ENCODE results near the gene BRCA1.
"Not testable (repeated sequence)": the region's sequence is repeated elsewhere in the genome, so short reads cannot be mapped to it uniquely, and the experiment has no call there.

The BRCA1 gene

DNA sequence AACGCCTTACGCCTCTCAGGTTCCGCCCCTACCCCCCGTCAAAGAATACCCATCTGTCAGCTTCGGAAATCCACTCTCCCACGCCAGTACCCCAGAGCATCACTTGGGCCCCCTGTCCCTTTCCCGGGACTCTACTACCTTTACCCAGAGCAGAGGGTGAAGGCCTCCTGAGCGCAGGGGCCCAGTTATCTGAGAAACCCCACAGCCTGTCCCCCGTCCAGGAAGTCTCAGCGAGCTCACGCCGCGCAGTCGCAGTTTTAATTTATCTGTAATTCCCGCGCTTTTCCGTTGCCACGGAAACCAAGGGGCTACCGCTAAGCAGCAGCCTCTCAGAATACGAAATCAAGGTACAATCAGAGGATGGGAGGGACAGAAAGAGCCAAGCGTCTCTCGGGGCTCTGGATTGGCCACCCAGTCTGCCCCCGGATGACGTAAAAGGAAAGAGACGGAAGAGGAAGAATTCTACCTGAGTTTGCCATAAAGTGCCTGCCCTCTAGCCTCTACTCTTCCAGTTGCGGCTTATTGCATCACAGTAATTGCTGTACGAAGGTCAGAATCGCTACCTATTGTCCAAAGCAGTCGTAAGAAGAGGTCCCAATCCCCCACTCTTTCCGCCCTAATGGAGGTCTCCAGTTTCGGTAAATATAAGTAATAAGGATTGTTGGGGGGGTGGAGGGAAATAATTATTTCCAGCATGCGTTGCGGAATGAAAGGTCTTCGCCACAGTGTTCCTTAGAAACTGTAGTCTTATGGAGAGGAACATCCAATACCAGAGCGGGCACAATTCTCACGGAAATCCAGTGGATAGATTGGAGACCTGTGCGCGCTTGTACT is at the start of gene BRCA1:
Gene BRCA1 (minus strand): TSS at position 232 of the 834 bp plus-strand sequence. CDS start 1,268 bp downstream, outside the sequence.
- peak; percentile 83 for DNase-seq (ENCODE audit: low read depth)

DNA sequence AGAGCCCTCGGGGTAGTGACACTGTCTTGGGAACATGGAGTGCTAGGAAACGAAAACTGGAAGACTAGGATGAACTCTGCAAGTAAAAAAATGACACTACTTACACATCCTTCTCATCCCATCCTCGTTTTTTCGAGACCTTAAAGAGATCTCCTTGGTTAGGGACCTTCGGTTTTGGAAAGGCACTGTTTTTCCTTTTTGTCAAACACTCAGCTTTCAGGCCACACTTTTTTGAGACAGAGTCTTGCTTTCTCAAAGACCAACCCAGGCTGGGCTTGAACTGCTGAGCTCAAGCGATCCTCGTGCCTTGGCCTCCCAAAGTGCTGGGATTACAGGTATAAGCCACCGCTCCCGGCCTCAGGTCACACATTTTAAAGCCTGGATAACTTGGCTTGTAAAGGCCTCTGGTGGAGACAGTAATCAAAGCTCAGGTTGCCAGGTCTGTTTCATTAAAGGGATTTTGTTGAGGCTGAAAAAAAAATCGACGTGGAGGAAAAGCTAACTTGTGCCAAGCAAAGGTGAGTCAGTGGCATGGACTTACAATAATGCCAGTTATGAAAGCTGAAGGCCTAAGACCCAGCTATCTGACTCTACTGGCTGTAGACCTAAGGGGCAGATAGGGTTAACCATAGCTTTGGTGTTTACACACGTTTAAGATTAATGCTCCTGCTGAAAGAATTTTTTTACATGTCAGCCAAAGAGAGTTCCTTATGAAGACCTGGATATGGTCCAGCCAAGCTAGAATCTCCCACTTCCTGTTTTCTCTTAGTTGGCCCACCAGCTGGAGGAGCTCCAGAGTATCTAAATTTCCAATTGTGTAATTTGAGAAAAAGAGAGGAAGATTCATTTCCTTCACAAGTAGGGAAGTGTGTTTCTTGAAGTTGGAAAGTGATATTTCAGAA is 46.7 kb upstream of the BRCA1 start:
- no peak for DNase-seq (ENCODE audit: low read depth)

DNA sequence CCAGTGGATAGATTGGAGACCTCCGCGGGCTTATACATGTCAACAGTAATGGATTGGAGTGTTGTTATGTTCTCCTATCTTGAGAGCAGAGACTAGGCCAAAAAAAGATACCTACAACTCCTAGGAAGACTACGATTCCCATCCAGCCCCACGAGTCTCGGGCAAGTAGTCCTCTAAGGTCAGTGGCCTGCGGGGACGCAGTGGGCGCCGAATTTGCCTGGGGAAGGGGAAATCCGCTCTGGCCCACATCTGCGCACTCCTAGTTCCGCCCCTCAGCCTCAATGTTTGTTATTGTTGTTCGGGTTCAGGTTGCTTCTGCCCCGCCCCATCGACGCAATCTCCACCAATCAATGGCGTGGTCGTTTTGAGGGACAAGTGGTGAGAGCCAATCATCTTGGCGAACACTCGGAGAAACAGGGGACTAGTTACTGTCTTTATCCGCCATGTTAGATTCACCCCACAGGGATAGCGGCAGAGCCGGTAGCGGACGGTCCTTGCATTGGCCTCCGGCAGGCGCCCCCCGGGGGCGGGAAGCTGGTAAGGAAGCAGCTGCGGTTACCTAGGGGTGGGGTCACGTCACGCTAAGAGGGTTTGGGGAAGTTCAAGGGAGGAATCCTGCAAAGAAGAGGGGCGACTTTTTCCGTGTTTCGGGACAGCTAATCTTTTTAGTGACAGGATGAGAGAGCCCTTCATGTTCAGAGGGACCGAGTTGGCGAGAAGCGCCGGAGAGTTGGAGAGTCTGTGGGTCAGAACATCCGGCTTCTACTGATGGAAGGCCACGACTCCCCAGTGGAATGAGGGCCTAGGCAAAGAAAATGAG is 45.8 kb upstream of the BRCA1 start, which contains the start of gene NBR1:
Gene NBR1 (plus strand): TSS at position 449 of the 820 bp plus-strand sequence. CDS start 4,586 bp downstream, outside the sequence.
- peak; percentile 72 for DNase-seq (ENCODE audit: low read depth)

DNA sequence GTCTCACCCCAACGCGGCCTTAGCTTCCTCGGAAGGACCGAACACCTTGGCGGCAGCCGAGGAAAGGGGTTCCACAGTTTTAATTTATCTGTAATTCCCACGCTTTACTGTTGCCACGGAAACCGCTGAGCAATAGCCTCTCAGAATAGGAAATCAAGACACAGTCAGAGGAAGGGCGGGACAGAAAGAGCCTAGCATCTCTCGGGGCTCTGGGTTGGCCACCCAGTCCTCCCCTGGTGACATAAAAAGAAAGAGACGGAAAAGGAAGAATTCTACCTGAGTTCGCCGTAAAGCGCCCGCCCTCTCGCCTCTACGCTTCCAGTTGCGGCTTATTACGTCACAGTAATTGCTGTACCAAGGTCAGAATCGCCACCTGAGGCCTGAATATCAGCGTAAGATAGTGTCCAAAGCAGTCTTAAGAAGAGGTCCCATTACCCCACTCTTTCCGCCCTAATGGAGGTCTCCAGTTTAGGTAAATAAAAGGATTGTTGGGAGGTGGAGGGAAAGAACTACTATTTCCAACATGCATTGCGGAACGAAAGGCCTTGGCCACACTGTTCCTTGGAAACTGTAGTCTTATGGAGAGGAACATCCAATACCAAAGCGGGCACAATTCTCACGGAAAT is 45.1 kb upstream of the BRCA1 start:
- DNase-seq (ENCODE audit: low read depth), result peak; percentile 42

DNA sequence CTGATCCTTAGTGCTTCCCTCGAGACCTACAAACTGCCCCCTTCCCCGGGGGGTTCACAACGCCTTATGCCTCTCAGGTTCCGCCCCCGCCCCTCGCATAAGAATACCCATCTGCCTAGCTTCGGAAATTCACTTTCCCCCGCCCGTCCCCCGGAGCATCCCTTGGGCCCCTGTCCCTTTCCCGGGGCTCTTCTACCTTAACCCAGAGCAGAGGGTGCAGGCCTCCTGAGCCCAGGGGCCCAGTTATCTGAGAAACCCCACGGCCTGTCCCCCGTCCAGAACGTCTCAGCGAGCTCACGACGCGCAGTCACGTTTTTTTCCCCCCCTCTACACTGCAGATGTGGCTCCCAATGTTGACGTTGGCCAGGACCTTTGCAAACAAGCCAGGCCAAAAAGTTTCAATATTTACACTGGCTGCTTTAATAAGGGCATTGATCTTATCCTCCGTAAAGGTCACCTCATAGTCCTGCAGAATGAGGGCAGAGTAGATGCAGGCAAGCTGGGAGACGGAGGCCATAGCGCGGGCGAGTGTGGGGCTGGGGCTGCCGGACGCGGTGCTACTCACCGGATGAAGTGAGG is 44.5 kb upstream of the BRCA1 start:
- peak; percentile 2 for DNase-seq (ENCODE audit: low read depth)

DNA sequence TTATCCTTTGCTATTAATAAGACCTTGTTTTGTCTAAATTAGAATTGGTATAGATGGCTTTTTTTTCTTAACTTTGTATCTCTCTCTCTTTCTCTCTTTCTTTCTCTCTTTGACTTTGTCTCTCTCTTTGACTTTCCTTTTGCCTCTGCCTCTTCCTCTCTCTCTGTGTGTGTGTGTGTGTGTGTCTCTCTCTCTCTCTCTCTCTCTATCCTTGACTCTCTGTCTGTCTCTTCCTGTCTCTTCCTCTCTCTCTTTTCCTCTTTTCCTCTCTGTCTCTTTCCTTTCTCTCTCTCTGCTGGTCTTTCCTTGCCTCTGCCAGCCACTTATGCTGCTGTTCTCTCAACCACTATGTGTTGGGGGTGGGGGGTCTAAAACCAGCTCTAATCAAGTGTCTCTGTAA is 40.8 kb upstream of the BRCA1 start:
- not testable (repeated sequence) for DNase-seq (ENCODE audit: low read depth)

DNA sequence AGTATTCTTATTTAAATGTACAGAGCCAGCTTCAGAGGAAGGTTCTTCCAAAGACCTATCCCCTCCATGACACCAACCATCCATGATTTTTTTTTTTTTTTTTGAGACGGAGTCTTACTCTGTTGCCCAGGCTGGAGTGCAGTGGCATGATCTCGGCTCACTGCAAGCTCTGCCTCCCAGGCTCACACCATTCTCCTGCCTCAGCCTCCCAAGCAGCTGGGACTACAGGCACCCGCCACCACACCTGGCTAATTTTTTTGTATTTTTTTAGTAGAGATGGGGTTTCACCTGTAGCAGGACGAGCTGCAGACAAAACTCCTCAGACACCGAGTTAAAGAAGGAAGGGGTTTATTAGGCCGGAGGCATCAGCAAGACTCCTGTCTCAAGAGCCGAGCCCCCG is 34.8 kb upstream of the BRCA1 start:
- DNase-seq (ENCODE audit: low read depth), result not testable (repeated sequence)

DNA sequence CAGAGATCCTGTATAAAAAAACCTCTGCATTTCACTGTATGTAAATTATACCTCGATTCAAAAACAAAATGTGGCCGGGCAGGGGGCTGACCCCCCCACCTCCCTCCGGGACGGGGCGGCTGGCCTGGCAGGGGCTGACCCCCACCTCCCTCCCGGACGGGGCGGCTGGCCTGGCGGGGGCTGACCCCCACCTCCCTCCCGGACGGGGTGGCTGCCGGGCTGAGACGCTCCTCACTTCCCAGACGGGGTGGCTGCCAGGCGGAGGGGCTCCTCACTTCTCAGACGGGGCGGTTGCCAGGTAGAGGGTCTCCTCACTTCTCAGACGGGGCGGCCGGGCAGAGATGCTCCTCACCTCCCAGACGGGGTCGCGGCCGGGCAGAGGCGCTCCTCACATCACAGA is 34.1 kb upstream of the BRCA1 start:
- not testable (repeated sequence) for DNase-seq (ENCODE audit: low read depth)

DNA sequence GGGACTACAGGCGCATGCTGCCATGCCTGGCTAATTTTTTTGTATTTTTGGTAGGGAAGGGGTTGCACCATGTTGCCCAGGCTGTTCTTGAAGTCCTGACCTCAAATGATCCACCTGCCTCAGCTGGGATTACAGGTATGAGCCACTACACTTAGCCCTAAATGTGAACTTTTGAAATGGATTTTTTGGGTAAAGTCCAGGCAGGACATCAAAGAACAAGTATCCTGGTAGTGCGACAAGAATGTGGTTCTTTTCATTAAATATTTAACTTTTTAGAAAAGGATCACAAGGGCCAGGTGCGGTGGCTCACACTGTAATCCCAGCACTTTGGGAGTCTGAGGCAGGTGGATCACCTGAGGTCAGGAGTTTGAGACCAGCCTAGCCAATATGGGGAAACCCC is 30.5 kb upstream of the BRCA1 start:
- DNase-seq (ENCODE audit: low read depth), result no peak

DNA sequence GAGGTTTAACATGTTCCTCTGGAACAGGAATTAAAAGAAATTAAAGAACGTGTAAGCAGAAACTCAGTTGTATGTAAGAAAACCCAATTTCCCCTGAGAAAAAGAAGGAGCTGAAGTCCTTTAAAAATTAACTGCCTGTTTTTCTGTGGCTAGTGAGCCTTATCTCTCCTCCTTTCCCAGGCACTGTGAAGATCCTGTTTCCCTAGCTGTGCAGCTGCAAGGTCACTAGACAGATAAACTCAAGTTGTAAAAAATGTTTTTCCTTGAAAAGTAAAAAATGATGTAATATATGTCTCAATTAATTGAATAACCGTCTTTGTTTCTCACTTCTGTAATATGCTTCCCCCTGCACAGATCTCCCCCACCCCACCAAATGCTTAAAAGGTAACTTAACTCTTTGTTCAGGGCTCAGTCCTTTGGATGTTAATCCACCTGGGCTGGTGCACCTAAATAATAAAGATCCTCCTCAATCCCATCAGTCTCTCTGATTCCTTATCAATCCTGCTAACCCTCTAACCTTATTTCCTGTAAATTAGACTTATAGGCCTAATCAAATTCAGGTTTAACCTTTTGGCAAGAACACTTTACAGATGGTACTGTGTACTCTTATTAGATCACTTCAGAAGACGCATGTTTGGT is 28.2 kb upstream of the BRCA1 start:
- DNase-seq (ENCODE audit: low read depth), result not testable (repeated sequence)

DNA sequence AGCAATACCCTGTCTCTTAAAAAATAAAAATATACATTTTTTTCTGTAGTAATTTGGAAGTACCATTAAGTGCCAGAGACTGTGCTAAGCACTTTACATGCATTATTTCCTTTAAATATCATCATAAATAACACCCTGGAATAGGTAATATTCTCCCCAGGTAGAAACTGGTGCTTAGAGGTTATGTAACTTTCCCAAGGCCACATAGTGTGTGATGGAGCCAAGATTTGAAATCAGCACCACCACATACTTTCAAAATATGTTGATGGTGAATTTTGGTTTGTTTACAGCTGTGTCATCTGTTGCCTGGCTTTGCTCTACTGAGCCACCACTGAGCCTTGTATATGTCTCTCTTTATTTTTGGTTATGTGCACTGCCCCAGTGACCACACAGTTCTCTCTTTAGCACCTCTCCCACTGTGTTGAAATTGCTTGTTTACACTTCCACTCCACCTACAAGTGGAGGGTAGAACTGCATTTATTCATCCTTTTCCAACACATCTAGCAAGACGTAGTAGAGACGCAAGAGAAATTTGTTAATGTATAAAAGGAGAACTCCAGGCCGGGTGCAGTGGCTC is 26.8 kb upstream of the BRCA1 start:
- DNase-seq (ENCODE audit: low read depth), result no peak

DNA sequence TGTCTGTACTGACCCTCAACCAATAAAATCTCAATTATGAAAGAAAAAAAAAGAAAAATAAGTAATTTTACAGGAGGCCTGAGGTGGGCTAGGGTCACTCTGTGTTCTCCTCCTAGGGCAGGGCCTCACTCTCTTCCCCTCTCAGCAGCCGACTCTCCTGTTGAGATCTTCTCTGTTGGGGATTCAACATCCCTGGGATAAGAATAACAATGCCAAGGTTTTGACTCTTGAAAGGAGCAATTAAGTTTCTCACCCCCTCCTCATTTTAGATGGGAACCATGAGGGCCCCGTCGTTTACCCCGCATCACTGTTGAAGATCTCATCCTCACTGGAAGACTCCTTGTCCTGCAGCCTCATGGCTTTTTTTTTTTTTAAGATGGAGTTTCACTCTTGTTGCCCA is 21.5 kb upstream of the BRCA1 start:
- DNase-seq (ENCODE audit: low read depth), result no peak

DNA sequence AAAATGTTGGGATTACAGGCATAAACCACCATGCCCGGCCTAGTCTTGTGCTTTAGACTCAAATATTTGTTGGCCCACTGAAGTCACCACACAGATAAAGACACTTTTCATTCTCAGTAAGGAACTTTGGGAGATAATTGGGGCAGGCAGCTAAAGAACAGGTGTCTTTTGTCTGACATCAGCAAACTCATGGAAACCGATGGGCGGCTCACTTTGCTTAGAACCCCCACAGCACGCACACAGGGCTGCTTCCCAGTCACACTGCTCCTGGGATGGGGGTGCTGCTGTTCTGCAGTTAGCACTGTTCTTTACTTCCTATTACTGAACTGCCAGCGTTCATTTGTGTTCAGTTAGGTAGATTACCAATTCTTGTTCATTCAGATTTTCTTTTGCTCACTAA is 18.0 kb upstream of the BRCA1 start:
- DNase-seq (ENCODE audit: low read depth), result no peak

DNA sequence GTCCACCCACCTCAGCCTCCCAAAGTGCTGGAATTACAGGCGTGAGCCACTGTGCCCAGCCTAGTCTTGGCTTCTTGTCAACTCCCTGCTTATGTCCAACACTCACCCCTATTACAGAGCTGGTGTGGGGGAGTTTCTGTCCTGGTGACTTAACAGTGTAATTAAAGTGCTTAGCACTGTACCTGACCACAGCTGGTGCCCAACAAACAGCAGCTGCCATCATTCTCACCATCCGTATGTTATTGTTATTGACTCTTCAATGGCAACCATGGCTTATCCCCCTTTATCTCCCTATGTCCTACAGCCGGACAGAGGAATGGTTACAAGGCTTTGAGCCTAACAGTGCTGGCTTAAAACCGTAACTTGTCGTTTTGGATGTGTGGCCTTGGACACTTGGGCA is 17.0 kb upstream of the BRCA1 start:
- no peak for DNase-seq (ENCODE audit: low read depth)

DNA sequence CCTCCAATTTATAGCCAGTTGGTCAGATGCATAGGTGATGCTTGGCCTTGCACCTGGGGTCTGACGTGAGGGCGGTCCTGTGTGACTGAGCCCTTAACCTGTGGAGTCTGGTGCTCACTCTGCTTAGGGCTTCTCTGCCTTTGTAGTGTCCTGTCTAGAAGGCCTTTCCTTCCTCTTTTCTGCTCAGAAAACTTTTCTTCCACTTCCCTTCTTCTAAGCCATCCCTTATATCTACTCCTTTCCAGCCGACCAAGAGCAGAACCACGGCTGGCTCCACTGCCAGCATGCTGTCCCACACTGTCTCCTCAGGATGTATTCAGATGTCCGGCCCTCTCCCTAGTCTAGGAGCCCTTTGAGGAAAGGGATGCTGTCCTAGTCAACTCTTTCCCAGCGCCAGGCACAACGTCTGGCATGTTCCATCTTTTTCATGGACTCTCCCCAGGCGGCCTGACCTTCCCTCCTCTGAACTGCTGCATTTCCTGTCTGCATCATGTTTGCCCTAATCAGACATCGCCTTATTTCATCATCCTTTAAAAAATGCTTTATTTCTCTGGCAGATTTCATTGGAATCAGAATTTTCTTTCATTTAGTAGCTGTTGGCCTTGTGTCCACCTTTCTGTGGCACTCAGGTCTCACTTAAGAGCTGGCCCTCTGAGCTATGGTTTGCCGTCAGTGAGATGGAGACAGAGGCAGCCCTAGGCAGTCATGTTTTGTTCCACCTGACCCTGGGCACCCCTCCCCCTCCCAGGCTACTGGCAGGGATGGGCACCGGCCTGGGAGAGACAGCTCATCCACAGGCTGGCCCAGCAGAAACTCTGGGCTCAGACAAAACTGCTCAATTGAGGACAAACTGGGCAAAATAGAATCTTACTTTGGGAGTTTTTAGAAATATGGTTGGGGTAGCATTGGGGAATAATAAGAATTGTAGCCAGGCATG is 15.5 kb upstream of the BRCA1 start:
- DNase-seq (ENCODE audit: low read depth), result no peak

DNA sequence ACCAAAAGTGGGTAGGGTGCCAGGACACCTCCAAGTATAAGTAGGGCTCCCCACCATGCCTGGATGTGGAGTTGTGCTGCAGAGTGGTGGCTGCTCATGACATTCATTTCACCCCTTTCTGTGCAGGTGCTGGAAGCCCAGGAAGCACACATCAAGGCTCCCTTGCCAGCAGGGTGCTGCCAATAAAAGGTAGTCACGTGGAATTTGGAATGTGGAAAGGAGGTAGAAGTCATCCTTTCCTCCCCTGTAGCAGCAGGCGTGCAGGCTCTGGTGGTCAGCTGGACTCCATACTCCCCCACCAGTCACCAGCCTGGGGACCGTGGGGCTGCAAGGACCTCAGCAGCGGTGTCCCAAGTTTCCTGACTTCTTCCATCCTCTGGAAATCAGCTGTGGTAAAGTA is 13.4 kb upstream of the BRCA1 start:
- DNase-seq (ENCODE audit: low read depth), result not testable (repeated sequence)

DNA sequence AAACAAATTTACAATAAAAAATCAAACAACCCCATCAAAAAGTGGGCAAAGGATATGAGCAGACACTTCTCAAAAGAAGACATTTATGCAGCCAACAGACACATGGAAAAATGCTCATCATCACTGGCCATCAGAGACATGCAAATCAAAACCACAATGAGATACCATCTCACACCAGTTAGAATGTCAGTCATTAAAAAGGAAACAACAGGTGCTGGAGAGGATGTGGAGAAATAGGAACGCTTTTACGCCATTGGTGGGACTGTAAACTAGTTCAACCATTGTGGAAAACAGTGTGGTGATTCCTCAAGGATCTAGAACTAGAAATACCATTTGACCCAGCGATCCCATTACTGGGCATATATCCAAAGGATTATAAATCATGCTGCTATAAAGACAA is 11.4 kb upstream of the BRCA1 start:
- not testable (repeated sequence) for DNase-seq (ENCODE audit: low read depth)

DNA sequence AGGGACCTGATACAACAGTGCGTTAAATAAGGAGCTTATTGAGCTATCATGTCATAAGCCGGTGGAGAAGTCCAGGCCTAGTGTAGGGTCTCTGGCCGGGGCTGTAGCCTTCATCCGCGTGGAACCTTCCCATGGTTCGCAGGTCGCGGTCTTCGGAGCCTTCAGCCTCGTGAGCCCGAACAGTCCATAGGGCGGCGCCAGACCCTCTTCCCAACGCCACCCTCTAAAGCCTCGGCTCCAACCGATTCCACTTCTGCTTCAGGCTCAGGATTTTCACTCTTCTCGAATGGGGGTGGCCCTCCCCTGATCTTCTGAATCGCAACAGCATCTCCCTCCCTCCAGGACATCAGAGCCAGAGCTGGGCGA is 10.3 kb upstream of the BRCA1 start:
- DNase-seq (ENCODE audit: low read depth), result no peak

DNA sequence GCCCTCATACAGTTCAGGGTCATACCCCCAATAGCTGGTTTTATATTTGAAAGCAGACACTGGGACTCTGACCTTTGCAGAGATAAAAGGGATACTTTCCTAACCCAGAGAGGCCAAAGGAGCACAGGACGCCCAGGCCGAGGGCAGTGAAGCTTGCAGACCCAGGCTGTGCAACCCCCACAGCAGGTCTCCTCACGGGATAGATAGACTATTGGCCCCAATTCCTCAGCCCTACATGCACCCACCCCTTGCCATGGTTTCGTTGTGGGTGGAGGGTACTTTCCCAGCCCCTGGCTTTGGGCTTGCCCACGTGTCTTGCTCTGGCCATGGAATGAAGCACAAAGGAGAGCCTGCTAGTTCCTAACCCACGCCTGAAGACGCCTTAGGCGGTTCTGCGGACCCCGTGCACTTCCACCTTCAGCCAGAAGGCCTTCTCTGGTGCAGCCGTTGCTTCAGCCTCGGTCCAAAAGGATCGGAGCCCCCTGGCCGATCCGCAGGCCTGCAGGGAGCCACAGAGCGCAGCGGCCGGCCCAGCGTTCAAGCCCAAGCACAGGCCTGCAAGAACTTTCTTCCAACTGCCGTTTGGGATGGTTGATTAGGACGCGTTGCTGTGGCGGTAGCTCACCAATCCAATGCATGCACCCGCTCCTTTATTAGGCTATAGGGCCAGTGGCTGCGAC is 9.8 kb upstream of the BRCA1 start:
- no peak for DNase-seq (ENCODE audit: low read depth)
